HFFc6 (cell line): ENCODE data around the gene SSNA1. TPM values are rescaled to one million over a fixed set of nuclear protein-coding genes. Genes with fewer than 3 reads are reported as not detected.
"Not testable (repeated sequence)": the region's sequence is repeated elsewhere in the genome, so short reads cannot be mapped to it uniquely, and the experiment has no call there.

Experiments used
- DNase-seq: peaks from one replicate; pipeline ENCODE4 v3.0.0-alpha.2; 2018
- H3K27ac Mint-ChIP-seq: 2 replicates; pipeline ENCODE4 v1.8.0; 2020; ENCODE audit warnings: mild to moderate bottlenecking, mixed read lengths
- H3K27me3 Mint-ChIP-seq: 2 replicates; pipeline ENCODE4 v1.8.0; 2021; ENCODE audit warnings: mild to moderate bottlenecking, moderate library complexity, mixed read lengths; ENCODE audit not compliant: insufficient read depth
- H3K36me3 Mint-ChIP-seq: 2 replicates; pipeline ENCODE4 v1.8.0; 2021; ENCODE audit warnings: low read depth, mixed read lengths
- H3K4me1 Mint-ChIP-seq: 2 replicates; pipeline ENCODE4 v1.8.0; 2020; ENCODE audit warnings: low read depth, mixed read lengths
- H3K4me3 Mint-ChIP-seq: 2 replicates; pipeline ENCODE4 v1.8.0; 2020; ENCODE audit warnings: mild to moderate bottlenecking, moderate library complexity, mixed read lengths
- H3K9me3 Mint-ChIP-seq: 2 replicates; pipeline ENCODE4 v1.8.0; 2020; ENCODE audit warnings: mild to moderate bottlenecking, mixed read lengths
- CTCF ChIP-seq: fragments of 200-600 bp; sonication (generic); IDR thresholded peaks from 2 replicates; pipeline ENCODE4 v1.5.0; 2021; ENCODE audit warnings: antibody characterized with exemption, mild to moderate bottlenecking
- microRNA-seq: library from miRNA; unstranded; fragments of <30 nt; microRNA quantifications from one replicate; pipeline ENCODE4, GENCODE V29; 2019
- total RNA-seq, 6 experiments: library from RNA; stranded (reverse); fragmentation: NEBNext Ultra II Directional; extraction: Animal tissue kit (Norgen Biotek cat#: 25700); gene quantifications; 2 replicates in 1 of 6; 3 replicates in 5 of 6; pipeline ENCODE4 v1.2.3, GENCODE V29; 2021

The SSNA1 gene
- total RNA-seq, 6 experiments from 2014 or later, result 76.7 to 82.8 (median 82.1) TPM

- DNase-seq, result peak; percentile 61
- Mint-ChIP-seq H3K27ac (no peak overlapping the region), H3K4me1 (peaks cover 7% of the 10 kb centered on the region), H3K4me3 (no peak overlapping the region), H3K36me3 (no peaks in the 10 kb centered on the region; the same call in 1 of the 2 replicates), H3K9me3 (peaks cover 5% of the 10 kb centered on the region), H3K27me3 (peaks cover 3% of the 10 kb centered on the region)
- TF ChIP-seq CTCF, result peak; percentile 100
Observed at GRCh38 chr9:137236238-137236935, 47.9 kb downstream of the SSNA1 start.

- Mint-ChIP-seq H3K4me3 (no peak overlapping the region), H3K36me3 (peaks cover 2% of the 10 kb centered on the region), H3K9me3 (peaks cover 7% of the 10 kb centered on the region), H3K27ac (no peak overlapping the region), H3K27me3 (peaks cover 6% of the 10 kb centered on the region), H3K4me1 (peaks cover 7% of the 10 kb centered on the region)
- no peak for DNase-seq
- TF ChIP-seq CTCF, result no peak
Observed at GRCh38 chr9:137236936-137237421, 48.5 kb downstream of the SSNA1 start.

- Mint-ChIP-seq H3K9me3 (peaks cover 11% of the 10 kb centered on the region), H3K27ac (no peak overlapping the region), H3K4me1 (peaks cover 18% of the 10 kb centered on the region), H3K27me3 (peaks cover 14% of the 10 kb centered on the region), H3K36me3 (peaks cover 11% of the 10 kb centered on the region), H3K4me3 (no peak overlapping the region)
- TF ChIP-seq CTCF, result no peak
- no peak for DNase-seq
Observed at GRCh38 chr9:137237759-137238726, 49.6 kb downstream of the SSNA1 start.

GRCh38 chr9:137239541-137240200 lies 51.2 kb downstream of the SSNA1 start:
- Mint-ChIP-seq H3K9me3 (peaks cover 11% of the 10 kb centered on the region), H3K36me3 (peaks cover 21% of the 10 kb centered on the region), H3K27ac (peak overlapping the region; percentile 93), H3K4me3 (peak overlapping the region; percentile 92), H3K27me3 (peaks cover 21% of the 10 kb centered on the region), H3K4me1 (peaks cover 31% of the 10 kb centered on the region)
- DNase-seq, result not testable (repeated sequence)

Small RNA genes within 50 kb of the gene (microRNA-seq; reads per million reads assigned to microRNA genes)
- not detected for gene MIR3621

Other genes with a start within 250 kb of the SSNA1 start
- gene FBXW5, start 243.9 kb upstream of the SSNA1 start, total RNA-seq, result 100 to 1,000 TPM in 1 of 6 experiments, 10 to 100 TPM in 5; 89.1 to 102 (median 94.4) TPM
- gene C8G, start 243.4 kb upstream of the SSNA1 start, total RNA-seq, result 1 to 10 TPM in 3 of 6 experiments, under 1 TPM in 3; 0.51 to 1.8 (median 0.97) TPM
- under 1 TPM in 2 of 6 experiments, not detected in 4; 0.14 to 0.31 TPM for gene LCN12, start 236.4 kb upstream of the SSNA1 start, total RNA-seq
- not detected for gene PTGDS, start 211.2 kb upstream of the SSNA1 start, total RNA-seq
- not detected for gene LCNL1, start 205.7 kb upstream of the SSNA1 start, total RNA-seq
- 10 to 100 TPM; 26.0 to 42.6 (median 29.0) TPM for gene PAXX, start 196.3 kb upstream of the SSNA1 start, total RNA-seq
- 10 to 100 TPM in 2 of 6 experiments, 1 to 10 TPM in 4; 2.7 to 14.6 (median 4.0) TPM for gene CLIC3, start 192.1 kb upstream of the SSNA1 start, total RNA-seq
- gene ABCA2, start 160.4 kb upstream of the SSNA1 start, total RNA-seq, result 10 to 100 TPM; 18.3 to 36.3 (median 23.6) TPM
- gene FUT7, start 156.6 kb upstream of the SSNA1 start, total RNA-seq, result not detected
- 100 to 1,000 TPM; 112 to 197 (median 119) TPM for gene NPDC1, start 142.5 kb upstream of the SSNA1 start, total RNA-seq
- under 1 TPM in 3 of 6 experiments, not detected in 3; 0.12 to 0.28 (median 0.16) TPM for gene ENTPD2, start 134.6 kb upstream of the SSNA1 start, total RNA-seq
- gene SAPCD2, start 118.1 kb upstream of the SSNA1 start, total RNA-seq, result 10 to 100 TPM in 5 of 6 experiments, 1 to 10 TPM in 1; 7.7 to 14.8 (median 11.3) TPM
- 10 to 100 TPM in 5 of 6 experiments, 1 to 10 TPM in 1; 9.4 to 13.1 (median 10.6) TPM for gene UAP1L1, start 111.2 kb upstream of the SSNA1 start, total RNA-seq
- gene MAN1B1, start 101.7 kb upstream of the SSNA1 start, total RNA-seq, result 10 to 100 TPM; 70.1 to 90.2 (median 77.6) TPM
- gene DPP7, start 73.9 kb upstream of the SSNA1 start, total RNA-seq, result 10 to 100 TPM; 47.5 to 90.2 (median 51.1) TPM
- gene GRIN1, start 49.5 kb upstream of the SSNA1 start, total RNA-seq, result 1 to 10 TPM in 1 of 6 experiments, under 1 TPM in 2, not detected in 3; 0.51 to 1.1 (median 0.66) TPM
- not detected for gene LRRC26, start 18.6 kb upstream of the SSNA1 start, total RNA-seq
- not detected for gene TMEM210, start 16.6 kb upstream of the SSNA1 start, total RNA-seq
- gene ANAPC2, start 116 bp upstream of the SSNA1 start, total RNA-seq, result 10 to 100 TPM; 34.8 to 41.5 (median 37.4) TPM
- gene TPRN, start 12.1 kb downstream of the SSNA1 start, total RNA-seq, result 10 to 100 TPM in 4 of 6 experiments, 1 to 10 TPM in 2; 9.9 to 18.1 (median 13.3) TPM
- 10 to 100 TPM; 38.7 to 47.4 (median 40.1) TPM for gene TMEM203, start 17.0 kb downstream of the SSNA1 start, total RNA-seq
- gene NDOR1, start 17.0 kb downstream of the SSNA1 start, total RNA-seq, result 10 to 100 TPM; 13.1 to 17.3 (median 16.6) TPM
- 1 to 10 TPM; 2.5 to 3.8 (median 3.4) TPM for gene RNF208, start 33.6 kb downstream of the SSNA1 start, total RNA-seq
- gene CYSRT1, start 36.5 kb downstream of the SSNA1 start, total RNA-seq, result under 1 TPM; 0.41 to 0.97 (median 0.68) TPM
- gene RNF224, start 38.8 kb downstream of the SSNA1 start, total RNA-seq, result not detected
- not detected for gene SLC34A3, start 42.2 kb downstream of the SSNA1 start, total RNA-seq
- 100 to 1,000 TPM; 415 to 760 (median 681) TPM for gene TUBB4B, start 52.6 kb downstream of the SSNA1 start, total RNA-seq
- gene STPG3, start 62.6 kb downstream of the SSNA1 start, total RNA-seq, result not detected
- gene NELFB, start 66.7 kb downstream of the SSNA1 start, total RNA-seq, result 10 to 100 TPM; 48.5 to 59.9 (median 52.7) TPM
- gene TOR4A, start 89.0 kb downstream of the SSNA1 start, total RNA-seq, result 10 to 100 TPM; 58.4 to 76.2 (median 62.2) TPM
- gene NRARP, start 113.6 kb downstream of the SSNA1 start, total RNA-seq, result under 1 TPM in 5 of 6 experiments, not detected in 1; 0.09 to 0.36 (median 0.17) TPM
- gene EXD3, start 234.5 kb downstream of the SSNA1 start, total RNA-seq, result 10 to 100 TPM in 1 of 6 experiments, 1 to 10 TPM in 5; 6.4 to 10.6 (median 8.7) TPM
- gene NOXA1, start 234.7 kb downstream of the SSNA1 start, total RNA-seq, result under 1 TPM in 5 of 6 experiments, not detected in 1; 0.09 to 0.36 (median 0.20) TPM